GM18508 (cell line): ENCODE results near the gene PHACTR3.

Experiments
- ATAC-seq: cut with Tn5 transposase; IDR thresholded peaks from one replicate; pipeline ENCODE4 v1.9.1; 2021; ENCODE audit warnings: moderate number of reproducible peaks; ENCODE audit not compliant: insufficient read depth, unreplicated experiment

Gene PHACTR3

GRCh38 chr20:59686404-59687346 lies 82.3 kb downstream of the PHACTR3 start:
- no peak for ATAC-seq

GRCh38 chr20:59688356-59688755 lies 84.0 kb downstream of the PHACTR3 start:
- no peak for ATAC-seq

- ATAC-seq = no peak
Measured at GRCh38 chr20:59688999-59689398, 84.7 kb downstream of the PHACTR3 start.

GRCh38 chr20:59690101-59690500 lies 85.8 kb downstream of the PHACTR3 start:
- no peak for ATAC-seq

- ATAC-seq = no peak
Measured at GRCh38 chr20:59690976-59691375, 86.6 kb downstream of the PHACTR3 start.

GRCh38 chr20:59692139-59692538 lies 87.8 kb downstream of the PHACTR3 start:
- no peak for ATAC-seq

- ATAC-seq = no peak
Measured at GRCh38 chr20:59693587-59693986, 89.2 kb downstream of the PHACTR3 start.

- no peak for ATAC-seq
Measured at GRCh38 chr20:59696476-59696875, 92.1 kb downstream of the PHACTR3 start.

- no peak for ATAC-seq
Measured at GRCh38 chr20:59697068-59697467, 92.7 kb downstream of the PHACTR3 start.

GRCh38 chr20:59698598-59698997 lies 94.3 kb downstream of the PHACTR3 start:
- ATAC-seq = no peak

GRCh38 chr20:59701236-59701635 lies 96.9 kb downstream of the PHACTR3 start:
- no peak for ATAC-seq

- ATAC-seq = no peak
Measured at GRCh38 chr20:59703046-59703445, 98.7 kb downstream of the PHACTR3 start.

- no peak for ATAC-seq
Measured at GRCh38 chr20:59705651-59706399, 101.5 kb downstream of the PHACTR3 start.

- ATAC-seq = no peak
Measured at GRCh38 chr20:59706400-59706693, 102.0 kb downstream of the PHACTR3 start.

- no peak for ATAC-seq
Measured at GRCh38 chr20:59708326-59708725, 104.0 kb downstream of the PHACTR3 start.

GRCh38 chr20:59709636-59710035 lies 105.3 kb downstream of the PHACTR3 start:
- ATAC-seq = no peak

- ATAC-seq = no peak
Measured at GRCh38 chr20:59718071-59718470, 113.7 kb downstream of the PHACTR3 start.

GRCh38 chr20:59718751-59719150 lies 114.4 kb downstream of the PHACTR3 start:
- ATAC-seq = no peak

GRCh38 chr20:59720013-59720412 lies 115.7 kb downstream of the PHACTR3 start:
- no peak for ATAC-seq

- no peak for ATAC-seq
Measured at GRCh38 chr20:59721386-59721785, 117.0 kb downstream of the PHACTR3 start.

GRCh38 chr20:59723108-59723500 lies 118.8 kb downstream of the PHACTR3 start:
- no peak for ATAC-seq
